K562 (cell line): Measurements from ENCODE around the gene MTMR6. TPM values are rescaled to one million over a fixed set of nuclear protein-coding genes. Genes with fewer than 3 reads are reported as not detected.
A peak's percentile ranks its signal among the peaks of the same experiment; 100 is the strongest.

ENCODE experiments used
- BDP1 ChIP-seq: IDR thresholded peaks from 3 replicates; pipeline ENCODE4 v1.6.1; 2011; ENCODE audit not compliant: insufficient read length, insufficient read depth
- CCAR2 ChIP-seq: fragments of 200-400 bp; formaldehyde crosslinking; IDR thresholded peaks from 2 replicates; pipeline ENCODE4 v1.6.1; 2017; ENCODE audit warnings: mild to moderate bottlenecking, low read depth, low read length
- CEBPB ChIP-seq: fragments of 450-650 bp; IDR thresholded peaks from 2 replicates; pipeline ENCODE4 v1.6.1; 2016; ENCODE audit warnings: missing genetic modification characterization, missing compliant biosample characterization
- CEBPG ChIP-seq, 3 experiments: fragments of 200-800 bp in 1 of 3; sonication (Bioruptor generic) in 1 of 3; sonication (generic) in 1 of 3; formaldehyde crosslinking in 1 of 3; IDR thresholded peaks in 2 of 3; conservative IDR thresholded peaks in 1 of 3; 2 replicates each; pipeline versions ENCODE4 v1.6.1 to v1.8.0; 2016 to 2022; ENCODE audit warnings: missing compliant biosample characterization in 2 of 3, missing genetic modification characterization in 2 of 3, mild to moderate bottlenecking in 1 of 3, missing genetic modification reagents in 1 of 3
- CHD2 ChIP-seq: IDR thresholded peaks from 2 replicates; pipeline ENCODE4 v1.6.1; 2011; ENCODE audit warnings: low read depth, low read length
- FOXM1 ChIP-seq, 2 experiments: fragments of 450-650 bp in 1 of 2; sonication (generic) in 1 of 2; formaldehyde crosslinking in 1 of 2; IDR thresholded peaks; 2 replicates each; pipeline versions ENCODE4 v1.6.1 to v1.9.0; 2017 to 2022; ENCODE audit warnings: low read depth in 2 of 2, mild to moderate bottlenecking in 2 of 2, missing genetic modification reagents in 1 of 2, moderate library complexity in 1 of 2
- FOXP1 ChIP-seq: sonication (generic); formaldehyde crosslinking; IDR thresholded peaks from 2 replicates; pipeline ENCODE4 v1.8.0; 2022; ENCODE audit warnings: mild to moderate bottlenecking, missing genetic modification reagents
- HNRNPUL1 ChIP-seq: fragments of 200-400 bp; formaldehyde crosslinking; IDR thresholded peaks from 2 replicates; pipeline ENCODE4 v1.6.1; 2017; ENCODE audit warnings: low read length
- ID3 ChIP-seq, 2 experiments: fragments of 250-450 bp in 1 of 2; fragments of 450-650 bp in 1 of 2; sonication (Bioruptor Pico) in 1 of 2; IDR thresholded peaks; 2 replicates each; pipeline versions ENCODE4 v1.6.1 to v1.8.0; 2016 to 2021; ENCODE audit warnings: mild to moderate bottlenecking in 2 of 2, moderate library complexity in 2 of 2, missing compliant biosample characterization in 1 of 2, missing genetic modification characterization in 1 of 2
- MTA1 ChIP-seq: fragments of 450-650 bp; IDR thresholded peaks from 2 replicates; pipeline ENCODE4 v1.6.1; 2017; ENCODE audit warnings: borderline replicate concordance
- SNIP1 ChIP-seq: fragments of 450-650 bp; IDR thresholded peaks from 2 replicates; pipeline ENCODE4 v1.7.1; 2017; ENCODE audit warnings: low read depth, mild to moderate bottlenecking
- TEAD4 ChIP-seq, 2 experiments: sonication (generic) in 1 of 2; formaldehyde crosslinking in 1 of 2; IDR thresholded peaks; 2 replicates each; pipeline versions ENCODE4 v1.6.1 to v1.8.0; 2012 to 2022; ENCODE audit warnings: borderline replicate concordance in 1 of 2, inconsistent platforms in 1 of 2, low read length in 1 of 2, mild to moderate bottlenecking in 1 of 2, missing genetic modification reagents in 1 of 2
- TRIM24 ChIP-seq, 2 experiments: fragments of 450-650 bp; IDR thresholded peaks; 2 replicates each; pipeline ENCODE4 v1.6.1; 2016
- U2AF1 ChIP-seq: fragments of 200-400 bp; formaldehyde crosslinking; optimal IDR thresholded peaks from 2 replicates; pipeline ENCODE3; 2017; ENCODE audit warnings: mild to moderate bottlenecking, low read depth, low read length, moderate library complexity
- ZHX1 ChIP-seq: fragments of 150-350 bp; conservative IDR thresholded peaks from 2 replicates; pipeline ENCODE4 v1.6.1; 2014; ENCODE audit warnings: low read length
- ZNF184 ChIP-seq: sonication (generic); formaldehyde crosslinking; IDR thresholded peaks from 2 replicates; pipeline ENCODE4 v1.5.0; 2020; ENCODE audit warnings: missing genetic modification reagents
- ZNF551 ChIP-seq: fragments of 250-450 bp; sonication (Bioruptor Pico); IDR thresholded peaks from 2 replicates; pipeline ENCODE4 v1.5.0; 2021; ENCODE audit warnings: mild to moderate bottlenecking, moderate library complexity
- polyA plus RNA-seq, 8 experiments: library from polyadenylated mRNA; depleted of rRNA in 4 of 8; stranded (reverse) in 5 of 8; unstranded in 3 of 8; fragments of >200 nt; fragmentation: Nextera tagmentation in 2 of 8; fragmentation: Illumina TruSeq in 1 of 8; extraction: Ambion mirVana in 2 of 8; extraction: Trizol in 1 of 8; gene quantifications; 2 replicates each; pipeline versions ENCODE4 v1.2.1 to v1.2.3, GENCODE V29; 2011 to 2014; ENCODE audit warnings: inconsistent platforms in 1 of 8, missing spikeins in 1 of 8
- total RNA-seq, 7 experiments: library from RNA; depleted of rRNA in 6 of 7; stranded (reverse); fragments of >200 nt in 6 of 7; fragmentation: Illumina TruSeq in 2 of 7; extraction: Trizol in 2 of 7; gene quantifications; 2 replicates each; pipeline versions ENCODE4 v1.2.1 to v1.2.3, GENCODE V29; 2011 to 2021; ENCODE audit warnings: low replicate concordance in 1 of 7
- TF ChIP-seq, protein P1 (sequence below): sonication (generic); formaldehyde crosslinking; IDR thresholded peaks from 2 replicates; pipeline ENCODE4 v1.8.0; 2022; ENCODE audit warnings: mild to moderate bottlenecking, missing genetic modification reagents, borderline replicate concordance
- TF ChIP-seq, protein P2 (sequence below): fragments of 450-650 bp; IDR thresholded peaks from 2 replicates; pipeline ENCODE4 v1.7.0; 2016; ENCODE audit warnings: borderline replicate concordance

MTMR6 gene
- total and polyA plus RNA-seq, 9 of the 15 experiments (the other 6 are each of a cell fraction or from before 2014, with no cell fraction given): 3.9 to 10.8 (median 7.7) TPM

GRCh38 chr13:25301347-25302113 is 14.2 kb upstream of the MTMR6 start, which contains the start of gene NUP58 (continued):
- TF ChIP-seq ZHX1 (no peak), CCAR2 (no peak), FOXP1 (CRISPR knock-in tag) (no peak), BDP1 (no peak), TRIM24 (IDR thresholded peaks at IDR 0.05) (0 out of 4 replicates have a peak, but pooled peaks of 1 of the 2 experiments have one; percentile 24), CHD2 (peak; percentile 15; the same call in 1 of the 2 replicates), TEAD4 (IDR thresholded peaks at IDR 0.05; ENCODE audit: low read length) (no peak; the same call in 1 of the 2 replicates), TEAD4 (CRISPR knock-in tag; IDR thresholded peaks at IDR 0.05; ENCODE audit: borderline replicate concordance) (no peak), HNRNPUL1 (no peak), SNIP1 (no peak), ZNF551 (CRISPR knock-in tag) (no peak), ID3 (CRISPR knock-in tag; IDR thresholded peaks at IDR 0.05) (no peak), ID3 (tag; IDR thresholded peaks at IDR 0.05) (no peak), CEBPB (tag) (no peak; the same call in 1 of the 2 replicates), CEBPG (CRISPR knock-in tag; IDR thresholded peaks at IDR 0.05) (peak; percentile 75), CEBPG (tag; conservative IDR thresholded peaks at IDR 0.05 in 1 of 2, IDR thresholded peaks at IDR 0.05 in 1 of 2) (peak in 1 of 2 experiments; percentile 20; a peak in 1 of 4 replicates), FOXM1 (IDR thresholded peaks at IDR 0.05; ENCODE audit: low read depth) (no peak; the same call in 1 of the 2 replicates), FOXM1 (CRISPR knock-in tag; IDR thresholded peaks at IDR 0.05; ENCODE audit: low read depth) (no peak), U2AF1 (no peak), MTA1 (no peak), ZNF184 (no peak)
- TF ChIP-seq, protein P1, sequence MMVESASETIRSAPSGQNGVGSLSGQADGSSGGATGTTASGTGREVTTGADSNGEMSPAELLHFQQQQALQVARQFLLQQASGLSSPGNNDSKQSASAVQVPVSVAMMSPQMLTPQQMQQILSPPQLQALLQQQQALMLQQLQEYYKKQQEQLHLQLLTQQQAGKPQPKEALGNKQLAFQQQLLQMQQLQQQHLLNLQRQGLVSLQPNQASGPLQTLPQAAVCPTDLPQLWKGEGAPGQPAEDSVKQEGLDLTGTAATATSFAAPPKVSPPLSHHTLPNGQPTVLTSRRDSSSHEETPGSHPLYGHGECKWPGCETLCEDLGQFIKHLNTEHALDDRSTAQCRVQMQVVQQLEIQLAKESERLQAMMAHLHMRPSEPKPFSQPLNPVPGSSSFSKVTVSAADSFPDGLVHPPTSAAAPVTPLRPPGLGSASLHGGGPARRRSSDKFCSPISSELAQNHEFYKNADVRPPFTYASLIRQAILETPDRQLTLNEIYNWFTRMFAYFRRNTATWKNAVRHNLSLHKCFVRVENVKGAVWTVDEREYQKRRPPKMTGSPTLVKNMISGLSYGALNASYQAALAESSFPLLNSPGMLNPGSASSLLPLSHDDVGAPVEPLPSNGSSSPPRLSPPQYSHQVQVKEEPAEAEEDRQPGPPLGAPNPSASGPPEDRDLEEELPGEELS: no peak
- TF ChIP-seq, protein P2, sequence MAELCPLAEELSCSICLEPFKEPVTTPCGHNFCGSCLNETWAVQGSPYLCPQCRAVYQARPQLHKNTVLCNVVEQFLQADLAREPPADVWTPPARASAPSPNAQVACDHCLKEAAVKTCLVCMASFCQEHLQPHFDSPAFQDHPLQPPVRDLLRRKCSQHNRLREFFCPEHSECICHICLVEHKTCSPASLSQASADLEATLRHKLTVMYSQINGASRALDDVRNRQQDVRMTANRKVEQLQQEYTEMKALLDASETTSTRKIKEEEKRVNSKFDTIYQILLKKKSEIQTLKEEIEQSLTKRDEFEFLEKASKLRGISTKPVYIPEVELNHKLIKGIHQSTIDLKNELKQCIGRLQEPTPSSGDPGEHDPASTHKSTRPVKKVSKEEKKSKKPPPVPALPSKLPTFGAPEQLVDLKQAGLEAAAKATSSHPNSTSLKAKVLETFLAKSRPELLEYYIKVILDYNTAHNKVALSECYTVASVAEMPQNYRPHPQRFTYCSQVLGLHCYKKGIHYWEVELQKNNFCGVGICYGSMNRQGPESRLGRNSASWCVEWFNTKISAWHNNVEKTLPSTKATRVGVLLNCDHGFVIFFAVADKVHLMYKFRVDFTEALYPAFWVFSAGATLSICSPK: no peak
